Glomerular endothelial cell (primary cell): ENCODE results near the gene CYP27C1. TPM values are rescaled to one million over a fixed set of nuclear protein-coding genes. Genes with fewer than 3 reads are reported as not detected.

Source experiments
- DNase-seq: peaks from one replicate; pipeline ENCODE4 v3.0.0-alpha.2; 2011; ENCODE audit warnings: low read depth, low spot score; ENCODE audit errors: extremely low read depth
- total RNA-seq: library from RNA; depleted of rRNA; stranded (reverse); fragments of >200 nt; gene quantifications from 2 replicates; pipeline ENCODE4 v1.2.3, GENCODE V29; 2015

The CYP27C1 gene
- total RNA-seq, 1 donor from 2014 or later: 1.9 TPM

DNA sequence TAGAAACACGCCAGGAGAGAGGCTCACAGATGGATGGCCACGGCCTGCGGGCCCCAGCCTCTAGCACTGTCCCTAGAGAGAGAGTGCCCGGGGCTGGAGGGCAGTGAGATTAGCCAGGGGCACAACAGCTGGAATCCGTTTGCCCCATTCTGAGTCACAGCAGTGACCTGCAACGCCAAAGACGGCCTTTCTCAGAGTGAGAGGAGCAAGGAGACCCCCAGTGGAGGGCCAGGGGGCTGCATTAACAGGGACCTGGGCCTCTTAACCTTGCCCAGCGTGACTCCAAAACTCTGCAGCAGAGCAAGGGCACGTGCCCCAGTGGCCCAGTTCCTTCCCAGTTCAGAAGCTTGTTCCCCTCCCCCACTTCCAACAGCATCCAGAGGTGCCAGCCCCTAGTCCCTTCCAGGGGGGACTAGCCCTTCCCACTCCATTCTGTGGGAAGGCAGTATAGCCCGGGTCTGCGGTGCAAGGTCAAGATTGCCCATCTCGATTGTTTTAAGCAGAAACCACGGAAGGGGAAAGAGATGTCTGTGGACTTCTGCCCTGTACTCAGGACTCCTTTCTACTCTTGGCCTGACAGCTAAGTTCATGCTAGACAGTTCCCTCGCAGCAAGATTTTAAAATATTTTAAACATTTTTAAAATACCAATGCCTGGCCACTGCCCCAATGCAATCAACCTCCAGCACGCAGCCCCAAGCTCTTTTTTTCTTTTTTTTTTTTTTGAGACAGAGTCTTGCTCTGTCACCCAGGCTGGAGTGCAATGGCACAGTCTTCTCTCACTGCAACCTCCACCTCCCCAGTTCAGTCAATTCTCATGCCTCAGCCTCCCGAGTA lies 62.2 kb downstream of the CYP27C1 start:
- no peak for DNase-seq

DNA sequence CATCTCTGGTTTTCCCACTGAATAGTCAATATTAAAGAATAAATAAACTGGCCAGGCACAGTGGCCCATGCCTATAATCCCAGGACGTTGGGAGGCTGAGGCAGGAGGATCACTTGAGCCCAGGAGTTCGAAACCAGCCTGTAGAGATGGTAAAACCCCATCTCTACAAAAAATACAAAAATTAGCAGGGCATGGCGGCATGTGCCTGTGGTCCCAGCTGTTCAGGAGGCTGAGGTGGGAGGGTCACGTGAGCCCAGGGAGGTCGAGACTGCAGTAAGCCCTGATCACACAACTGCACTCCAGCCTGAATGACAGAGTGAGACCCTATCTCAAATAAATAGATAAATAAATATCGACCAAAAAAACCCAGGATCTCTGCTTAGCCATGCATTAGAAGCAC lies 63.0 kb downstream of the CYP27C1 start:
- DNase-seq: no peak

DNA sequence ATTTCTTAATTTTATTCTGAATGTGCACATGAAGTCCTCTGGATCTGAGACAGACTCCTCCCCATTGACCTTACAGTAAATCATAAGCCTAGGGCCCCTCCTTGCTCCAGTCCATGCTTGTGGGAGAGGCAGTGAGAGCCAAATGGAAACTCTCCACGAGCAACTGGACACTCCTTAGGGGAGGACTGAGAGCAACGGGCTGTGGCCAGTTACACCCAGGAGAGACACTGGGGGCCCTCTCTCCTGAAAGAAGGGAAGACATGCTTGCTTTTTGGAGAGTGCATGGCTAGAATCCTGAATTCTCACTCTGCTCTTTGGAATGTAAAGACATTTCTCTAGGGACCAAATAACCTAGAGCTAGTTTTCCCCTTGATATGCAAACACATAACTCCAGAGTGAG lies 64.2 kb downstream of the CYP27C1 start:
- no peak for DNase-seq

DNA sequence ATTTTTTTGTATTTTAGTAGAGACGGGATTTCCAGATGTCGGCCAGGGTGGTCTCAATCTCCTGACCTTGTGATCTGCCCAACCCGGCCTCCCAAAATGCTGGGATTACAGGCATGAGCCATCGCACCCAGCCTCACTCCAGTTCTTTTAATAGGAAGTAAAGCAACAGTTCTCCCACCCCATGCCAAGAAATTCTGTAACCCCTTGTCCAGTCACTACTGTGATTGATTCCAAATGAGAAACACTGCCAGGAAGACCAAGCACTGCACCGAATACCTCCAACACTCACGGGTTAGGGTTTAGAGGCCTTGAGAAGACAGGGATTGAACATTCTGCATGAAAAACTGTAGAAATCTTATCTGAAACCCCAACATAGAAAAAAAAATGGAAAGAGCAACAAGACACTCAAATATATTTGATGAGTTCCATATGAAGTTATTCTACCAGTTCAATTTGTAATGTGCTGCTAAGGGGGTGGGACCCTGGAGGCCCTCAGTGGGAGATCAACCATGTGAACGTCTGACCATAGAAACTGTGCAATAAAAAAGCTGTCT lies 65.0 kb downstream of the CYP27C1 start:
- no peak for DNase-seq

DNA sequence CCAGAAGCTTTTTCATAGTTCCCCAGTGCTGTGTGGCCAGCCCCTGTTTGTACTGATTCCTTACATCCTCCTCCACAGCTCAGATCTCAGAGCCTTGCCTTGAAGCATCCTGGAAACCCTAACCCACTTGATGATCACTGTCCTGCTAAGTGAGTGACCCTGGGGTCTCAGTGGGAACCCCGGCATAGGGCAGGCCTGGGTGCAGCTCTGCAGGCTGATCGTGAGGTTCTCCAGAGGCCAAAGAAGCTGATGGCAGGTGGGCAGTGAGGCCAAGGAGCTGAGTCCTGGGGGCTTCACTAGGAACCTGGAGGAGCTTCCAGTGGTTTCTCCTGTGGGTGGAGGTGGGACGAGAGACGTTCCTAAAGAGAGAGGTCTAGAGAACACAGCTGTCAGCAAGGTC lies 65.7 kb downstream of the CYP27C1 start:
- no peak for DNase-seq

DNA sequence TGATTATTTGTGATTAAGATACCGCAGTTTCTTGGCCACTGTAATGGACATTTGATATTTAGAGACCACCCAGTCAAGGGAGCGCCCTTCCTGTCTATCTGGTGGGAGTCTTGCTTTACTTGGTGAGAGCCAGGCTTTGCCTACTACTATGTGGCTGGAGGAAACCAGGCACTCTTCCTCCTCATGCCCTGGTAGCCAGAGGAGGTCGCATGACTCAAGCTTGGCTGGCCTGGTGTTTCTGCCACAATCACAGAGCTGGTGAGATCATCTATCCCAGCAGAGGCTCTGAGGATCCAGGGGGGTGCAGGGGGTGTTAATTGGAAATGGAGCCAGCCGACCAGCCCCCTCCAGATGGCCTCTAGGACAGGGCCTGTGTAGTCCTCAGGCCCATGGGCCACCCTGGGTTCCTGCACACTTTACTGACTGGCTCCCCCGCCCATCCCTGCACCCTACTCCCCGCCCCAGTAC lies 66.4 kb downstream of the CYP27C1 start:
- DNase-seq: no peak

DNA sequence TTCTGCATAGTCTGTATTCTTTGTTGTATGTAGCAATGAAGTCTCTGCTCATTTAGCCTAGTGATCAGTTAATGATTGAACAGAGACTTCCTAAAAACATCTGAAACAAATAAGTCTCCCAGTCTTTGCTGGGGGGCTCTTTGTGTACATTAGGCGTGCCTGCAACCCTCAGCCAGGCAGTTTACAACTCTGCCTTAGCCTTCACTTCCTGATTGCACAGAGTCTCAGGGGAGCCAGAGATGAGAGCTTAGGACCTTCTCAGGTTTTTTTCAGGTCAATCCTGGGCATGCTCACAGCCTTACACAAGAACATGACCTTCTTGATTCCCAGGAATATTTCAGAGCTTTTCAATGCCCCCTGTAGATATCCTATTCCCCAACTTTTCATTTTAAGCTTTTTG lies 69.1 kb downstream of the CYP27C1 start:
- DNase-seq: no peak

DNA sequence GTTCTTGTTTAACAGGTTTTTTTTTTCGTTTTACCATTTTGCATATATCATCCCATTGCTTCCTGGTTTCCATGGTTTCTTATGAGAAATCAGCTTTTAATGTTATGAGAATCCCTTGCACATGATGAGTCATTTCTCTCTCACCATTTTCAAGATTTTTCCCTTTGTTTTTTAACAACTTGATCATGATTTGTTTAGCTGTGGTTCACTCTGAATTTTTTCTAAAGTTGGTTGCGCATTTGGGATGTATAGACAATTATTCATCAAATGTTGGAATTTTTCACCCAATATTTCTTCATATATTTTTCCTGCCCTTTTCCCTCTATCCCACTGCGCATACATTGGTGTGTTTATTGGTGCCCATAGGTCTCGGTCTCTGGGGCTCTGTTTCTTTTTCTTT lies 70.7 kb downstream of the CYP27C1 start:
- no peak for DNase-seq

DNA sequence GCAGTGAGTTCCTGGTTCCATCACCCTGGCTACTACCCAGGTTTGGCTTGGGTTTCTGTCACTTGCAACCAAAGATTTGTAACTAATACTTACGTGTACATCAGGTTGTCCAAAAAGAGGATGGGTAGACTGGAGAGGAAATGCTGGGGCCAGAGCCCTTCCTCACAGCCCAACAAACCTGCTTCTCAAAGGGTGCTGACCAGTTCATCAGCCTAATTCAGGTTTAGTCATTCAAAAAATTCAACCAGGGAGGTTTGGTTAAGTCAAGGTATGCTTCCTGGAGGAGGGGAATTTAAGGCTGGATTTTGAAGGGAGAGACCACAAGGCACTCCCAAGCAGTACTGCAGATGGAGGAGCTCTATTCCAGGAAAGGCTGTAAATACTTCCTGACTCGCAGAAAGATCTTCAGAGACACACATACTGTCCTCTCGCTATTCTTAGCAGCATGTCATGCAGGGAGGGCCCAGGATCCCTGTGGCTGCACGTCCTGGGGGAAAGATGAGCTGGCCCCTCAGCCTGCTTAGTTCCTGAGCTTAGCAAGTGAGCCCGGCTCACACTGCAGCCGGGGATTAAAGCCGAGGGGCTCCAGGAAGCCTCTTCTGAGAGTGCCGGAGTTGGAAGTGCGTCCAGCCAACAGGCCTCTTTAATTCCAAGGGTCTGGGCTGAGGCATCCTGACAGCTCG lies 73.1 kb downstream of the CYP27C1 start:
- DNase-seq: no peak

DNA sequence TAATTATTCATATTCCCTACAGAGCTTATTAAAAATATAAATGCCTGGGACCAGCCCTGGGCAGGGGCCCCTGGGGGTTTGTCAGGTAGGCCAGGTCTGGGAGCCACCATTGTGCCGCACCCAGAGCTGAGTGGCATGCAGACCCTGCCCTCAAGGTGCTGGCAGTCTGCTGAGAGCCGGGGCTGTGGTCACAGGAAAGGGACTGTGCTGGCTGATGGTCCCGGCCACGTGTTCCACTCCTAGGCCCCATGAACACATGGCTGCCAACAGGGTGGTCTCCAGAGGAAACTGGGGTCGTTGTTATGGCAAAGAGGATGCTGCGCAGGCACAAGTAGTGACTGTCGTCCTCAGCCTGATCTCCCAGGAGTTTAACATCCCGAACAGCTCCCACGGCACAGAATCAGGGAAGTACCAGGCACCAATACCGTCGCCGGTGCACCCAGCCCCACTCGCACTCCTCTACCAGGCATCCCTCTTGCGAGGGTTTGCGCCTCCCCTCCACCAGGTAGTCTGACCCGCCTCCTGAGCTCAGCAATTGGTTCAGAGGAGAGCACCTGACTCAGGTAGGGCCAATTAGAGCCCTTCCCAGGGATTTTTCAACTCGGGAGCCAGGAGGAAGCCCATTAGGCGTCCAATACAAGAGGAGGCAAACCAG lies 73.9 kb downstream of the CYP27C1 start:
- DNase-seq: no peak

DNA sequence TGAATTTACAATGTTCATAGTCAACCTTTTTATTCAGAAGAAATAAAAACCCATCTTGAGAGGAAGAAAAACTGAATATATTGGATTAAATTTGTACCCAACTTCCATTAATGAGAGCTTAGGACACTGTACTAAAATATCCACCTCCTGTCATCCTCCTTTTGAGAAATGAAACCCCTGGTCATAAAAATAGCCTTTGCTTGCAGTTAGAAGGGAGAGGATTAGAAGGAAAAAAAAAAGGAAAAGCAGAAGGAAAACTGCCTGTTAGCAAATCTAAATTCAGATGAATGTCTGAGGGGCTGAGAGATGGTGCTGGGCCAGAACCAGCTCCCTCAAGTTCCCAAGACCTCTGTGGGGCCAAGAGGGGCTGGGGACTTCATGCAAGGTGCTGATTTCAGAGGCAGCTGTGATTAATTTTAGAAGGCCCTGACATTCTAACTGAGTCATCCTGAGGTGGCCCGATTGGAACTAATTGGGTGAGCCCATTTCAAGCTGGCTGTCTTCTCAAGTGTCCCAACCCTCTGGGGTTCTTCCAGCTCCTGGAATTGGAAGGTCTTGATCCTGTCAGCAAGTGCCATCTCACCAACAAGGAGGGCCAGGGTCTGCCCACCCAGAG lies 74.7 kb downstream of the CYP27C1 start:
- DNase-seq: no peak

DNA sequence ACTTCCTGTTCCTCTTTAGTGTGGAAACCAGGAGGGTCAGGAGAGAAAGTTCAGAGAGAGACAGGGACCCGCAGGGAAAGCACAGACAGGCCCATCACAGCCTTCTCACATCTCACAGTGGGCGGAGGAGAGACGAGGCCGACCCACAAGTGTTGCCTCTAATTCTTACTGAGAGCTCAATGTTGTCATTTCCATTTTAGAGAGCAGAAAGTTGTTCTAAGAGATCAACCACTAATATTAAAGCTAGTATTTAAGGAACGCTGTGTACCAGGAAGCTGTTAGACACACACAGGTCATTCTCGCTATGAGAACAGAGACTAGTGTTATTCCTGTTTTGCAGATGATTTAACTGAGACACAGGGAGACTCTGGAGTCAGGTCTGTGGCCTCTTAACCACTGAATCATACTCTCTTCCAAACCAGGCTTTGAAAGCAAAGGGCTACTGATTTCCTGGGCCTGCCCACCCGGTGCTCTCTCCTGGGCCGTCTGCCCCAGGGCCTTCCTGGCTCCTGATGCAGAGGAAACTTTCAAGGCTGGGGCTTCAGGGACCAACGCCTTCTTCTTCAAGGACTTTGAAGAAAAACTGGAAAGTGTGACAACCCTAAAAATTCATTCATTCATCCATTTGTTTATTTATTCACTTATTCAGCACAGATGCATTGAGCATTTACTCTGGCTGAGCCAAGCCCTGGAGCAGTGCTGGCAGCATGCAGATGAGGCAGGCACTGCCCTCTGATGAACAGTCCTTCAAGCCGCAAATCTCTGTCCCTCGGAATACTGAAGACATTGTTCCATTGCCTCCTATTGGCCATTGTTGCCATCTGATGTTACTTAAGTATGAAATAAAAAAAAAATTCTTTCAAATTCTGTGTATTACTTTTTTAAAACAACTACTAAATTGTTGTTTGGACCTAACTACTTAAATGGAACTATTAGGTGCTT lies 76.0 kb downstream of the CYP27C1 start:
- no peak for DNase-seq

DNA sequence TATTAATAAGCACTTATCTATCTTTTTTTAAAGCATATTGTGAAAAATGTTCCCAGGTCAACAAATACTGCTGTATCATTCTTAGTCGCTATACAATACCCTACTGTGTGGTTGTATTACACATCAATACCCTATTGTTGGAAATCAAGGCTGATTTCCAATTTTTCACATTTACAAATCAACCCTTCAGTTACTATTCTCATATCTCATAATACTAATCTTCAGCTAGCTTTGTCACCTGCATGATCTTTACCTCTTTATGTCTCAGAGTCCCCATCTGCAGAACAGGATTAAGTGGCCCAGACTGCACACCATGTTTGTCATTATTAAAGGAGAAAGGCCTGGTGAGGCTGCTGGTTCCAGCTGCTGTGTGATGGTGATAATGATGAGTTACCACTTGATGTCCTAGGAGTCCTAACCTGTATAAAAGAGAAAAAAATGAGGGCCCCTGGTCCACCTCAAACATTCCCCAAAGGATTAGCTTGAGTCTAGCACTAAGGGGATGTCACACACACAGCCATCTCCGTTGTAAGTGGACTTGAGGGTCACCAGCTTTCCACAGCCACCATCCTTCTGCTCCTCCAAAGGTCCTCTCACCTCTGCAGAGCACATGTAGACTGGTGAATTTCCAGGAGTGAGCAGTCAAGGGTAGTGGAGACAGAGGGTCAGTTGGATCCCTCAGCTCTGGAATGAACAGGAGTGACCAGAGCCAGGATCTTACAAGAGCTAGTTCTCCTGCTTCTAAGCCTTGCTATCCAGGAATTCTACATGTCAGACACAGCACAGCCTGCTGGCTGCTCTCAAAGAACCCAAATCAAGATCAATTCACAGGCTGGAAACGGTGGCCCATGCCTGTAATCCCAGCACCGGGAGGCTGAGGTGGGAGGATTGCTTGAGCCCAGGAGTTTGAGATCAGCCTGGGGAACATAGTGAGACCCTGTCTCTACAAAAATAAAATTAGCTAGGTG lies 77.2 kb downstream of the CYP27C1 start:
- no peak for DNase-seq

DNA sequence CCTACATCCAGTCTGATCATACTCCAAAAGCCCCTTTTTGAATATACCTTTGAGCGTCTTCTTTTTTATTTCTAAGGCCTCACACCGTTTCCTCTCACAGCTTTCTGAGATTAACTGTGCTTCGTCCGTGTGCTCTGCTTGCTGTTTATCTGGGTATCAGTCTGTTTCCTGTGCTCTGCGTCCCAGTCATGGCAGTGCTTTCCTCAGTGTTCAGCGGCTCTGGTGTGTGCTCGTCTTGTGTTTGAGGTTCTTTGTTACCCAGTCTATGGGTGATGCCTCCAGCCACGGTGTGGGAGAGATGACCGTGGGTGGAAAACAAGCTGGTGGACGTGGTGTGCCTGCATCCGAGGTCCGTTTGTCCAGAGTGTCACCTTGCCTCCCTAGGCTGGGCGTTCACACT lies 79.6 kb downstream of the CYP27C1 start:
- DNase-seq: no peak

DNA sequence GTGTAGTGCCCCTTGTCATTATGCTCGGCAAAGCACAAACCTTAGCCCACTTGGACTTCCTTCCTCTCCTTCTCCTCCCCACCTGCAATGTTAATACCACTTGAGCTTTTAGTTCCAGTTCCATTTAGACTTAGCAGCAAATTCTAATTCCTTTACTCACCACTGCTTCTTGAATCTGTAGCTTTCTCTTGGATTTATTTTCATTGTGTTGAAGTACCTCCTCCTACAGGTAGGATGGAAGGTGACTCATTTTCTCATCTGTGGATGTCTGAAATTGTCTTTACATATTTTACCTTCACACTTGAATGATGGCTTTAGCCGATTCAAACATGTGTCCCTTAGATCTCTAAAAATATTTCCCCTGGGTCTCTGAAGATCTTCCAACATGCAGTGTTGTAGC lies 80.3 kb downstream of the CYP27C1 start:
- no peak for DNase-seq

DNA sequence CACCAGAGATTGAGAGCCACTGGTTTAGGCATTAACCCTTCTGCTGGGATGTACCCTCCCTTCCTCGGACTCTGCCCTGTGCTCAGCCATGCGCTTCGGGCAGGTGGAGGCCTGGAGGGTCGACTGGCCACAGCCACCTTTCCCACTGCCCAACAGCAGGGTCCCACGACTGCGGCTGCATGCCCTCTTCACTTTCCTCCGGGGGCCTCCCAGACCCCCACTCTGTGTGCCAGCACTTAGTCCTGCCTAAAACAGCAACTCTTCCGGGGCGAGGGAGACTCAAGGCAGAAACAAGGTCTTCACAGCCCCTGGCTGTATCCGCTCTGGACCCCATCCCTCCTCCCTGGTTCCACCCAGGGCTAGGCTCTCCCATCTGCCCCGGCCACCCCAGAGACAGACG lies 81.8 kb downstream of the CYP27C1 start:
- DNase-seq: no peak

DNA sequence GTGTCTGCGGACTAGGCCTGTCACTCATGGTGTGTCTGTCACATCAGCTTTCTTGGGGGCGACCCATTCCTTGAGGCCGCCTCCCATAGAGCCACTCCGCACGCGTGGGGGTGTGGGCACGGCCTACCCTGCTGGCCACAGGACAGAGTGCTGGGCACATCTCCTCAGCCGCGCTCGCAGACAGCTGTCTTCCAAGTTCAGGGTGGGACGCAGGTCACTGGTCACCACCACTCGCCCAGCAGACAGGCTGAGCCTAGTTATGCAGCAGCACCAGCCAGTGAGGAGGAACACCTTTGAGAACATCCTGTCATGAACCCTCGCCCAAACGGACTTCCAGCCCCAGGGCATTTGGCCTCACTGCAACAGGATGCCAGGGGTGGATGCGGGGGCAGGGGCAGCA lies 82.4 kb downstream of the CYP27C1 start:
- DNase-seq: no peak

DNA sequence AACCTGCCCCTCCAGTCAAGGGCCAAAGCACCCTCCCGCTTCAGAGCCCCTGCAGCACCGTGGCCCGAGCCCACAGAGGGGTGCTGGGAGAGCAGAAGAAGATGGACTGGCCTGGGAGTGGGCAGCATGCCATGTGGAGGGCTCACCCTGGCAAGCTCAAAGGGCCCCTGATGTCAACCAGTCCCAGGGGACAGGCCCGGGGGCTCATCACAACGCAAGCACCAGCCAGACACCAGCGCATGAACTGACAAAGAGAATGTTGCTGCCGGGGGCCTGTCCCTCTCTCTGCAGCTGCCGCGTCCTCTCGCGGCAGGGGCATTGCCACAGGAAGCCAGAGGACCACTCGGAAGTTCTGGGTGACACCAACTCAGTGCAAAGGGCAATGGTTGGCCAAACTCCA lies 82.9 kb downstream of the CYP27C1 start:
- DNase-seq: no peak
